Stimulated activated CD8-positive, alpha-beta memory T cell treated with anti-CD3 and anti-CD28 coated beads, Interleukin-12 subunit alpha, Interleukin-12 subunit beta, amount 100 ng/mL, for 4 hours (primary cell): ENCODE measurements around the gene CCDC73.
"Not testable (repeated sequence)": the region's sequence is repeated elsewhere in the genome, so short reads cannot be mapped to it uniquely, and the experiment has no call there.

ENCODE experiments used
- DNase-seq: peaks from one replicate; pipeline ENCODE4 v3.0.0-alpha.2; 2020; ENCODE audit warnings: low read depth

The CCDC73 gene

DNA sequence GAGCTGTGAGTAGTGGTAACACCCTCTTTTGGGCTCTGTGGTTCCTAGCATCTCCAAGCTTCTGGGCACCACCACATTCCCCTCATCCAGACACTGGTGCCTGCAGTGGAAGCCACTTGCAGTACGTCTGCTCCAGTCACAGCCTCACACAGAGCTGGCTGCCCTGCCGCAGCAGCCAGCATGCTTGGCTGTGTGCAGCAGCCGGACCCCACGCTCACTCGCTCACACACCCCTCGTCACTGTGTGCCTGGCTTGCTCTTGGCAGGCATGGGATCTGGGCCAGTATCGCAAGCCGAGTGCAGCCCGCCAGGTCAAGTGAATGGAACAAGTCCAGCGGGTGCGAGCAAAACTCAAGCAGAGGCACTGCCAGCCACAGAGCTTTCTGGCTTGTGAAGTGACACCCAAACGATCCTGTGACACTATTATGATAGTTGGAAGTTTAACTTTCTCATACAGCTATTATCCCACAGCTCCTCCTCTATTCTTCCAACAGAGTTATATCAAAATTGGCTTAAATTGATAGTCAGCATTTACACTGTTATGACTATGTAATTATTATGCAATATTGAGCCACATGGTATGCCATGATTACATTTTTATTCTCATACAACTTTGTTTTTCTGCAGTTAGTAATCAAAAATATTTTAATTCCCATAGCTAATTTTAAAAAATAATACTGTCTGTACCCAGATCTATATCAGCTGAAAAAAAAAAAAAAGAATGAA, 89.0 kb downstream of the CCDC73 start:
- no peak for DNase-seq

DNA sequence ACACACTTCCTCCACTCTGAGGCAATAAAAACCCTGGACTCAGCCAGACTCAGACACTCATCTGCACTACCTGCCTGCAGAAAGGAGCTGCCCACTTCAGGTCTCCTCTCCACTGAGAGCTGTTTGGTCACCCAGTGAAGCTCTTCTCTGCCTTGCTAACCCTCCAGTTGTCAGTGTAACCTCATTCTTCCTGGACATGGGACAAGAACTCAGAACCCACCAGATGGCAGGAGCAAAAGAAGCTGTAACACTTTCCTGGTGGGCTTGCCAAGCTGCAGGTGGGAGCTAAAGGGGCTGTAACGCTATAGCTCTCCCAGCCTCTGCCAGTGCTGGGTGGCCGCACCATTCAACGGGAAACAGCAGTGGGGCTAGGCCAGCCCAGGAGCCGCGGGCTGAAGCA, 89.7 kb downstream of the CCDC73 start:
- no peak for DNase-seq

DNA sequence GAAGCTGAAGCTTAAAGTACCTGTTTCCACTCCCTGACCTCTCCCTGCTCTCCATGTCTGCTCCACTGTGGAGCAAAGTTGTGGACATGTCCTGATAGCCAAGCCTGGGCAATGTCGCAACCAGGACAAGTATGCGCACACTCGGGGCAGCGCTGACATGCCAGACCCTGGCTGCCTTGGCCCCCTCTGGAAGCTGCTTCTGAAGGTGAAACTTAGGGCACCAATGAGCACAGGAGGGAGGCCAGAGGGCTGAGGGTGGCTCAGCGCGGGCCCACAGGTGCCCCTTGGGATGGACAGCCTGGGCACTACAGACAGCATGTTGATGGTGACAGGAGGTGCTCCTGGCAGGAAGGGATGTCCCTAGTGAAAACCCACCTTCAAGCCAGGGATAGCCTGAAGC, 90.2 kb downstream of the CCDC73 start:
- no peak for DNase-seq

DNA sequence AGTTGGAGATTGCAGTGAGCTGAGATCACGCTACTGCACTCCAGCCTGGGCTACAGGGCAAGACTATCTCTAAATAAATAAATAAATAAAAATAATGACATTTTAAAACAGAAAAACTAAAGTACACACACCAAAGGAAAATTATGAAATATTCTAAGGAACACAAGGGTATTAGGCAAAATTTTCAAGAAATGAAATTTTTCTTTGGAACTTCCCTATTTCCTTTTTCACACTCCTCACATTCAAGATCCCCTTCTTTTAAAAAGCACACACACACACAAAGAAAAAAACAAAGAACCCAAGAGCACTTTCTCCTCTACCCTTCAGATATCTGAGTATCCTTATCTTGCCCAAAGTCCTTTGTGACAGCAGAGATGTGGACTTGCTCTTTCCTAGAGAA, 92.8 kb downstream of the CCDC73 start:
- DNase-seq, result no peak

DNA sequence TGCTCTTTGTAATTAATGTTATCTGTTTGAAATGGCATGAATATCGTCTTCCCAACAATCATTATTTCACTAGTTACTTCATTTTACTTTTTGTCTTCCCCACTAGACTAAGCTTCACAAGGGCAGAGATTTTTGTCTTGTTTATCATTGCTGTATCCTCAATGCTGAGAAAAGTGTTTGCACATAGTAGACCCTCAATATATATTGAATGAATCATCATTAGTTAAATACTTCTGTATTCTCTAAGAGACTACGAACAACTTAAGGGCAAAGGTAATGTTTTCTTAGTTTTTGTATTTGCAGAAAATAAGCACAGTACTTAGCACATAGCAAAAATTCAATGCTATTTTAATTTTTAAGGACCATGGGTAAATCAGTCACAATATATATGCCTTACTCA, 95.9 kb downstream of the CCDC73 start:
- no peak for DNase-seq

DNA sequence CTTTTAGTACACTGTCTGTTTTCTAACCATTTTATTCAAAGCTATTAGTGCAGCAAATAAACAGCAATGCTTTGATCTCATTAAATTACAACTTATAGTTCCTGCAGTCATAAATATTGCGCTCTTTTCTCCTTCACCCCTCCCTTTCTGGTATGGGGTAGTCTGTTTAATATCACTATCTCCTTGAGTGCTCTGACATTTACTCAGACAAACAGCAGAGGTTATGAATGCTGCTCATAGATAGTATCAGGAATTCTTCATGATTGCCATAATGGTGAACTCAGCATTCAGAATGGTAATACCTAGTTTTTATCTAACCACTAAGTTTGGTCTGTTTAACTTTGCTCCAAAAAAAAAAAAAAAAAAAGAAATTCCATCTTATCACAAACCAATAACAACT, 123.4 kb downstream of the CCDC73 start:
- no peak for DNase-seq

DNA sequence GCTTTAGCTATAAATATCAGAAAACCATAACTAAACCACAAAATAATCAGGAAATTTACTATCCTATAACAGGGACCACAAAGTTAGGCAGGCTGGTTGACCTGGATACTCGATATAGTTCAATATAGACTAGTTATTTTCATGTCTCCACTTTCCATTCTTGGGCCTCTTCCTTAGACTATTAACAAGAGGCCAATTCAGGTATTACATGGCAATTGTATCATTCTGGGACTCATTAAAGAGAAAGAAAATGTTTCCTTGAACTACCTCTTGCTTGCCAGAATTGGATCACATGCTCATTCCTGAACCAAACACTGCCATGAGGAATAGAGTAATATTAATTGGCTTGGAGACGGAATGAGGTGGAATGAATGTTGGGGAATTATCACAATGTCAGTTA, 134.8 kb downstream of the CCDC73 start:
- no peak for DNase-seq

DNA sequence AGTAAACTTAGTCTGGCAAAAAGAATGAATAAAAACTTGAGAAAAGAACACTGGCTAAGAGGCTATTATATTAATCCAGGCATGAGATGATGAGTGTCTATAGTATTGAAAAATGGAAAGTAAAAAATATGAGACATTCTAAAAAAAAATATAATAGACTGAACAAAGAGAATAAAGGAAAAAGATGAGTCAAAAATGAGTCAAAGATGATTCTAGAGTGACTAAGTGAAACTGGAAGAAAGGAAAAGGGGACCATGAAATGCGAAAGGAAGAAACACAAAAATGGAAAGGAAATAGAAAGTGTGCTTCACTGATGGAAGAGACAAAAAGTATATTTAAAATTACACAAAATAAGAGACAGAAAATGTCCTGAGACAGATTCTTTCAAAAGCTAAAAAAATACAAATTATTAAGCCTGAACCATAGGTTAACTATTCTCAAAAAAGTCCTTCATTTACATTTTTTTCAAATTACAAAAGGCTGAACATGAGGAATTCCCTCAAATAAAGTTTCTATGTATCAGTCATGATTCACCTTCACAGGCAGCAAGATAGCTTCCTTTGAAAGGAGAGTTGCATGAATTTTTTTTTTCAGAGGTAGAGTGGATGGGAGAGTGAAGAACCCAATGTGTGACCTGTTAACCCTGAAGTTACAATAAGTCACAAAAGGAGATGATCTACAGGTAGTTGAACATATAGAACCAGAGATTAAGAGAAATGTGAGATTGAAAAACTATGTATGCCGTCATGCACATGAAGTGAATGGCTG, 135.6 kb downstream of the CCDC73 start:
- DNase-seq, result no peak

DNA sequence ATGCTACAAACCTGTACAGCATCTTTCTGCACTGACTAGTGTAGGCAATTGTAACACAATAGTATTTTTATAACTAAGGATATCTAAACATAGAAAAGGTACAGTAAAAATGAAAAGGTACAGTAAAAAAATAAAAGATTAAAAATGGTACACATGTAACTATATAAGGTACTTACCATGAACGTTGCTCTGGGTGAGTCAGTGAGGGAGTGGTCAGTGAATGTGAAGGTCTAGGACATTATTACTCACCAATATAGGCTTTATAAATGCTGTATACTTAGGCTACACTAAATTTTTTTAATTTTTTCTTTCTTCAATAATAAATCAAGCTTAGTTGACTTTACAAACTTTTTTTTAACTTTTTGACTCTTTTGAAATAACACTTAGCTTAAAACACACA, 150.9 kb downstream of the CCDC73 start:
- DNase-seq, result no peak

DNA sequence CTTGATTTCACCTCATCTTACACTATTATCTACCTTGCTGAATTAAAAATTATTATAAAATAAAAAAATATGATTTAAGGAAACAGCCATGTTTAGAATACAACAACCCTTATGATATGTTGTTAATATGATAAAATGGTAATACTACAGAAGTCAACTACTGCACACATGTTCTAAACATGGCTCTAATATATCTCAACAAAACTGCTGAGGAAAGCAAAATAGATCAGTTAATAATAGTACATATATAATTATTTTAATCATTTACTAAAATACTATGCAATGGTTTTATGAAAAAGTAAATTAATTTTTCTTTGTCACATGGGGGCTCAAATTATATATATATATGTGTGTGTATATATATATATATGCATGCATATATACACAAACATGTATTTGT, 153.1 kb downstream of the CCDC73 start:
- DNase-seq, result no peak

DNA sequence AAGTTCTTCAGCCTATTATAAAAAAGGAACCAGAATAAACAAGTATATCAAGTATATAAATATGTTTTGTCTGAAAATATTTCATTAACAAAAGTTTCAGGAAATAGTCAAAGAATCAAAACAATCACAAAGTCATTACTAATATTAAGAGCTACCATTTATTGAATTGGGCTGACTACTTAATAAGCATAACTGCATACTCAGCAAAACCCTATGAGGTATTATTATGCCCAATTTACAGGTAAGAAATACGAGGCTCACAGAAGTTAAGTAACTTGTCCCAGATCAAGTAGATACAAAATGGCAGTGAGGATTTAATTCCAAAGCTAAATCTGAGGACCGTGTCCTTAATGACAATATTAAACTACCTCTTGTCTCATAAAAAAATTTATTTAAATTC, 158.6 kb downstream of the CCDC73 start:
- DNase-seq, result no peak

DNA sequence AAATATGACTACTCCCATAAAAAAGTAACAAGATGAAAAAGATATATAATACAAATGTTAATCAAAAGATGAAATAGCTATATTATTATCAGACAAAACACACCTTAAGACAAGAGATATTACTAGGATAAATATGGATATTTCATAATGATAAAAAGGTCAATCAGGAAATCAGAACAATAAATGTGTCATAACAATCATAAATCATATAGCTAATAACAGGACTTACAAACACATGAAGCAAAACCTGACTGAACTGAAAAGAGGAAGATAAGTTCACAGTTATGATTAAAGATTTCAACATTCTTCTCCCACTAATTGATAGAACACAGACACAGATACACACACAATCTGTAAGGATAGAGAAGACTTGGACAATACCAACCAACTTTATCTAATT, 163.6 kb downstream of the CCDC73 start:
- DNase-seq, result no peak

DNA sequence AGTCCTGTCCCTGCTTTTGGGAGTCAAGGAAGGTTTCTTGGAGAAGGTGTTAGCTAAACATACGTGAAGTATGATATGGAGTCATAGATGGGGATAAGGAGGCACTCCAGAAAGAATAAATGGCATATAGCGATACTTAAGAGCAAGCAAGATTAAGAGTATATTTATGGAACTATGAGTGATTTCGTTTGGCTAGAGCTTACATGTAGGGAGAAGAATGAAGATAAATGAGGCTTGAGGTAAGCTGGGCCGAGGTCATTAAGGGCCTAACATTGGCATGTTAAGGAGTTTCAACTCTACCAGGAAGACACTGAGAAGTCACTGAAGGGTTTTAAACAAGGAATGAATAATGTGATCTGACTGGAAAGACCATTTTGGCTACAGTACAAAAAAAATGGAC, 177.6 kb downstream of the CCDC73 start:
- no peak for DNase-seq

DNA sequence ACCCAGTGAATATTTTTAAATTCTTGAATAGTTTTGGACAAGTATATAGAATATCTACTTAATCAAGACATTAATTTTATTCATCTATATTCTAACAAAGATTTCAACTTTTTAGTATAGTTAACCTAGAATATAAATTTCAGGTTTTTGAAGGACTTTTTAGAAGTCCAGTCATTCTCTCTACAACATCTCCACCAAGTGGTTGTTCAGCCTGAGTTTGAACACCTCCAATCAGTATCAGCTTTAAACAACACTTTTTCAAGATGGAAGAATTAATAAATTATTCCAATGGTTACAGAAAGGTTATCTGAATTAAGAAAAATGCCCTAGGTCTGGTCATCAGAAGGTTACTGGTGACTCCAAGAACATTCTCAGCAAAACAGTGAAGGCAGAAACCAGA, 179.0 kb downstream of the CCDC73 start:
- no peak for DNase-seq

DNA sequence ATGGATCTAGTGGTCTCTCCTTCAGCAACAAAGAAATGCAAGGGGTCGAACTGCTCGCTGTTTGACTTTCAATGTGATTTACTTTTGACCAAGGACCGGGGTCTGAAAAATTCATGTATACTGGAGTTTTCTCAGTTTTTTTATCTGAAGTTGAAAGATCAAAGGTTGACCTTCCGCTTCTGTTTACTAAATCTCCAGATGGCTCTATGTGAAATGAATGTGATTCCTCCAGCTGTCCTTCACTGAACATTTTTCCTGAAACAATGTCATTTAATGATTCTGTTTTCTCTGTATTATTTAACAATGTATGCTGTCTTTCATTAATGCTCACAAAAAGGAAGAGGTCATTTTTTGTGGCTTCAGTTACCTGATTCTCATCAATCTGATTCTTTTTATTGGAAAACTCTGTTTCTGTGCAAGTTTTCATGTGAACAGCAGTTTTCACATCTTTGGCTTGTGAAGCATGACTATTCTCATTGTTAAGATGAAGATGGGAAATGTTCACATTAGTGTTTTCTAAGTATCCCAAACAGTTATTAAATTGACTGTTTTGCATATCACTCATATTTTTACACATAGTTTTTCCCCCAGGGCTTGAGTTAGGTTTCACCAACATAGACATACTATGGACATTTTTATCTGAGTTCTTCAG, 180.8 kb downstream of the CCDC73 start:
- DNase-seq, result no peak

DNA sequence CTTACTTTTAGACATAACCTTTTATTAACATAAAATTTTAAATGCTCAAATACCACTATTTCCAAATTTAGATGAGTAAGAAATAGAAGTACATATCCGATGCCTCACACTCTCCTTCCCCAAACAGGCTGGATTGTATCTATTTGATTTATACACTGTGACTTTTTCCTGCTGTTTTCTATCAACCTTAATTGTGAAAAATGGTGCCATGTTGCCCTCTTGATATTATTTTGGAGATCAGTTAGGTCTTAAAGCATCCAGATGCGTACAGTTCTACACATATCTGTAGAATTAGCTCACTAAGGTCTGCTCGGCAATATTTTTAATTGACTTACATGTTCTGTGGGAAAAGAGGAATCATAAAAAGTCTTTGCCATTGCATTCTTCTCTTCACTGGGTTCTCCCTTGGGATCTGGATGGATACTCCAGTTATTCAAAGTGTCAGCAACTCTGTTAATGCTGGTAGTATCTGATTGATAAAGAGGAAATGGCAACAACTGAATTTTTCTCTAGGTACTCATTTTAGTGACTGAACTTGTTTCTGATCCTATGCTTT, 183.6 kb downstream of the CCDC73 start:
- no peak for DNase-seq

DNA sequence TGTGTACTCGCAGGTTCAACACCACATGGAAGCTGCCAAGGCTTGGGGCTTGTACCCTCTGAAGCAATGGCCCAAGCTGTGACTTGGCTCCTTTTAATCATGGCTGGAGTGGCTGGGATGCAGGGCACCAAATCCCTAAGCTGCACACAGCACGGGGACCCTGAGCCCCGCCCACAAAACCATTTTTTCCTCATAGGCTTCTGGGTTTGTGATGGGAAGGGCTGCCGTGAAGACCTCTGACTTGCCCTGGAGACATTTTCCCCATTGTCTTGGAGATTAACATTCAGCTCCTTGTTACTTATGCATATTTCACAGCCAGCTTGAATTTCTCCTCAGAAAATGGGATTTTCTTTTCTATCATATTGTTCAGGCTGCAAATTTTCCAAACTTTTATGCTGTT, 185.6 kb downstream of the CCDC73 start:
- DNase-seq, result not testable (repeated sequence)

DNA sequence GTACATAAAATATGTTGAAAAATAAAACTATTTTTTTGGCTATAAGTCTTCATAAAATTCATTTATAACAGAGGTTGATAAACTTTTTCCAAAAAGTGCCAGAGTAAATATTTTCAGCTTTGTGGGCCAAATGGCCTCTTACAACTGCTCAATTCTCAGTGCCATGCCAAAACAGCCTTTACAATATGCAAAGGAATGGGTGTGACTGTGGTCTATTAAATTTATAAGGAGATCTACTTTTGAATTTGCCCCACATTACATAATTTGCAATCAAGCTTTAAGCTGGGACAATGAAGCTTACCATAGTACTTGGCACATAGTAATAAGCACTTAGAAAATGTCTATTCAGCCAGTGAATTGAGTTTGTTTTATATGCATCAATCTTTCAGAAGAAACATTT, 188.2 kb downstream of the CCDC73 start:
- no peak for DNase-seq

DNA sequence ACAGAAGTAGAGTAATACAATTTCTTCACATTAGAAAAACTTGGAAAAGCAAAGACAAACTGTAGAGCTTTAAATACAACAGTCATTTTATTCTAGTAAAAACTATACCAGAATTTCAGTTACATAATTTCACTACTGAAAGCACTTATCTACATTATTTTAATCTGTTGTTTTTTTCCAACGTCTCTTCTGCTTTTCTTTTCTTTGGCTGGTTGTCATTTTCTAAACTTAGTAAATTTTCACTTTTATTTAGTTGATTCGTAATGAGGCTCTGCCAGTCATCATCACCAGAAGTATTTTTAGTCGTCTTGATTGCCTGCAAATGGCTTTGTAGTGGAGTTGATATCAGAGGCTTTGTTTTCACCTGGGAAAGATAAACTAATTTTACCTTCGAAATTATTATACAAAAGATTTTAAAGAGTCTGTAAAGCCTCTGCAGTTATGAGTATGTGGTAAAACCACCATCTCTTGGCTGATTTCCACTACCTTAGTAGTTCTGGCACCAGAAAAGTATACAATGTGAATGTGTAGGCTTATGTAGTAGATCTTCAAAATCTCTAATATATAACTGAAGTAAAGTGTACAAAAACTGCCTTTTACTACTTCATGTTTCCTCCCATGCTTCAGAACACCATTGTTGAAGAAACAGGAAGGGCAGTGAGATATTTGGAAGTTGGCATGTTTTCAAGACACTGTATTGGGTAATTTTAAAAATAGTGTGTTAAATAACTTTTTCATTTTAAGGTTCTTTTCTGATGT, 191.6 kb downstream of the CCDC73 start:
- DNase-seq, result no peak

DNA sequence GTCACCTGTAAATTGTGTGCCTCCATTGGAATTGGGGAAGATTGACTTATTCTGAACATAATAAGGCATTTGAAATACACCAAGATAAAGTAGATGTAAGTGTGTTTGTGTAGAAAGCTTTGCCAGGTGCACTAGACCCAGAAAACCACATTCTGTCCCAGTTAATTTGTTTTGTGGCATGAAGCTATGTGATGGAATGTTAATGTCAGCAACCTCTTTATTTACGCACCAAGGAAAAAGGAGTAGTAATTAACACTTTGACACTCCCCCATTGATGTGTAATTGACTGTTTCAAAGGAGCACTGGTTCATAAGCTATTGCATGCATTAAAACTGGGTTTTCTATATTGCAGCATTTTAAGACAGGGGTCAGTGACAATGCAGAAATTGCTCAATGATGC, 196.5 kb downstream of the CCDC73 start:
- no peak for DNase-seq

DNA sequence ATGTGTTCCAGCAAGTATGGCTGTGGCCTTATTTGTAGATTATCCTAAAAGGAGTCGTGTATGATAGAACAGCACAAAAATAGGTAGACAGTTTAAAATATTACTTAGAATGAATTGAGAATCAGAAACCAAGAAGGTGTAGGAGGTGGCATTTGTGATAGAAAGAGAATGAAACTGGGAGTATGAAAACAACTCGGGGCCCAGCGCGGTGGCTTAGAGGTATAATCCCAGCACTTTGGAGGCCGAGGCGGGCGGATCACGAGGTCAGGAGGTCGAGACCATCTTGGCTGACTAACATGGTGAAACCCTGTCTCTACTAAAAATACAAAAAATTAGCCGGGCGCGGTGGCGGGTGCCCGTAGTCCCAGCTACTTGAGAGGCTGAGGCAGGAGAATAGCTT, 198.3 kb downstream of the CCDC73 start:
- not testable (repeated sequence) for DNase-seq

DNA sequence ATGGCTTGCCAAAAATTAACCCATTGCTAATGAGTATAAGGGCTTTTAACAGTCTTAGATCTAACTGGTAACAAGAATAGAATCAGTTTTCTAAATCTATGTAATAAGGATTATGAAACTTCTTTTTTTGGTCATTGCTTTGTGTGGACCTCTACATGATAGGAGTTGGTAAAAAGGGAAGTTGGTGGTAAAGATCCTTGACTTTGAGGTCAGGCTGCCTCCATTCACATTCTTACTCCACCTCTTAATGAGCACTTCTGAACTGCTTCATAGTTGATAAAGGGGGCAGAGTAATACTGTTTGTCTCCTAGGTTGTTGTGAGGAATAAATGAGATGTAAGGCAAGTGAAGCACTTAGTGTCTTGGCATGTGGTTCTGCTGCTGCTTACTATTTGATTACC, 200.2 kb downstream of the CCDC73 start:
- DNase-seq, result no peak
